CD4-positive, alpha-beta T cell treated with Interleukin-15 for 4 hours (primary cell): ENCODE measurements around the gene ZPR1.
"Not testable (repeated sequence)": the region's sequence is repeated elsewhere in the genome, so short reads cannot be mapped to it uniquely, and the experiment has no call there.

Experiments used
- DNase-seq: peaks from one replicate; pipeline ENCODE4 v3.0.0-alpha.2; 2020; ENCODE audit warnings: low spot score

Gene ZPR1

GRCh38 chr11:116823031-116823843 lies 35.4 kb upstream of the ZPR1 start, which contains the start of gene APOA4:
Gene APOA4 (minus strand): TSS chr11:116823304. CDS start chr11:116823191, 113 bp downstream.
- no peak for DNase-seq

DNA sequence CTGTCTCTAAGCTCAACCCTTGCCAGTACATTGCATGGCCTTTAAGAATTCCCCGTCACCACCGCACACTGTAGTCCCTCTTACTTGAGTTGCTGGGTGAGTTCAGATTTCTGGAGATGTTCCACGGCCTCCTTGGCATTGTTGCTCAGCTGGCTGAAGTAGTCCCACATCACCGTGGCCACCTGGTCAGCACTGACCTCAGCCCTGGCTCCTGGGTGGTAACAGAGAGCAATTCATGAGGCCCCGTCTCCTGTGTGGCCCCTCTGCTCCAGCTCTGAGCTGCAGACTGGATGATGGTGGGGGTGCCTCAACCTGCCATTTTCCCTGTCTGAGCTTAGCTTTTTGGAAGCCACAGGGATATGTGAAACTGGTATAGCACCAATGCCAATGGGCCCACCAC lies 34.8 kb upstream of the ZPR1 start:
- DNase-seq = no peak

GRCh38 chr11:116821050-116821918 lies 33.5 kb upstream of the ZPR1 start:
- DNase-seq = no peak

- DNase-seq = no peak
Measured at GRCh38 chr11:116819049-116819448, 31.2 kb upstream of the ZPR1 start.

DNA sequence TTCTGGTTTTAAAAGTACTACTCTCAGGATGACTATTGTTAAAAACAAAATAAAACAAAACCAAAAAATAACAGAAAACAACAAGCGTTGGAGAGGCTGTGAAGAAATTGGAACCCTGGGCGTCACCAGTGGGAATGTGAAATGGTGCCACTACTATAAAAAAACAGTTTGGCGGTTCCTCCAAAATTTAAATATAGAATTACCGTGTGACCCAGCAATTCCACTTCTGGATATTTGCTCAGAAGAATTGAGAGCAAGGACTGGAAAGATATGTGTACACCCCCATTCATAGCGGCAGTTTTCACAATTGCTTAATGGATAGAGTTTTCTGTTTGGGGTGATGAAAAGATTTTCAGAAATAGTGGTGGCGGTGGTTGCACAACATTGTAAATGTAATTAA lies 26.7 kb upstream of the ZPR1 start:
- no peak for DNase-seq

DNA sequence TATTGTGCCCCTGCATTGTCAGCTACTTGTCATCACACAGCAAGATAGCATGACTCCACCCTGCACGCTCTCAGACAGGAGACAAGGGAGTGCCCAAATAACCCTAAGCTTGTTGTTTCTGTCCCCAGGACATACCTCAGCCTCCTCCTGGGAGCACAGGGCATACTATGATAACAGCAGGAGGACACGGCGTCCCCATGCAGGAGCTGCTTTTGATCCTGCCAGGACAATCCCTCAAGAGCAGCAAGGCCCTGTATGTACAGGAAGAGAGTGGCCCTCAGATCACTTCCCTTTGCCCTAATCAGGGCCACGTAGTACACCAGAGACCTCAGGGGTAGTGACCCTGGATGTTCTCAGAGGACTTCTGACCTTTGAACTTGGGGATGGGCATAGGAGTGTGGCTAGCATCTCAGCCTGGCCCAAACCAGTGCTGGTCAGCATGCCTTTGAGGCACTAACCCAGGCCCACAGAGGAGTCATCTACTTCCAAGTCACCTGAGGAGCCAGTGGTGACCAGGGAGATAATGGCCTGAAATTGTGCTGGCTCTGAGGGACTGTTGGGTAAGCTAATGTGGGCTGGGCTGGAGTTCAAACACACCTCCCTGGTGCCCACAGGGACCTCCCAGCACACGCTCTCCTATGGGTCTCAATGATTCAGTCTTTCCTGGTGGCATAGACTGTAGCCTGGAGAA lies 26.1 kb upstream of the ZPR1 start:
- DNase-seq = no peak

DNA sequence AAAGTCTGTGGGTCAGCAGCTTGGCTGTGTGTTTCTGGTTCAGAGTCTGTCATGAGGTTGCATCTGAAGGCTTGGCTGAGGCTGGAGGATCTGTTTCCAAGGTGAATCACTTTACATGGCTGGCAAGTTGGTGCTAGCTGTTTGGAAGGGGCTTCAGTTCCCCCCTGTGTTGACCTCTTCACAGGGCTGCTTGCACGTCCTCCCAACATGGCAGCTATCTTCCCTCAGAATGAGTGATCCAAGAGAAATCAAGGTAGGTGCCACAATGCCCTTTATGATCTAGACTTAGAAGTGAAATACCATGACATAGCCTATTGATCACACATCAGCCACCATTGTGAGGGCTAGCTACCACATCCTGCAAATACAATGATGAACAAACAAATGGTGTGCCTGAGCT lies 25.3 kb upstream of the ZPR1 start:
- DNase-seq = no peak

- DNase-seq = no peak
Measured at GRCh38 chr11:116812109-116812508, 24.3 kb upstream of the ZPR1 start.

DNA sequence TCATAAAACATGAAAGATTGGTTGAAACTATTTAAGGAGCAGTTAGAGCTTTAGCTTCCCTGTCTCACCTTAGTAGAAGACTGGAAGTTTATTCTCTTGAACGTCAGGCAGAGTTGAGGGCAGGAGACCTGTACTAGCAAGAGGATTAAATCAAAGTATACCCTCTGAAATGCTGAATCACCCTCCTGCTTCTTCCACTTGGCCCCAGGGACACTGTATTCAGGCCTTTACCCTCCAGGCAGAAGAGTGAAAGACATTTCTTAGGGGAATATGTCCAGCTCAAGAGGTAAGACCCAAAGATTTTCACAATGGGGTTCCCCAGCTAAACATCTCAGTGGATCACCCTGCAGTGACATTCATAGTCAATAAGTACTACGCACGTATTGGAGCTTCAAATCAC lies 23.4 kb upstream of the ZPR1 start:
- no peak for DNase-seq

DNA sequence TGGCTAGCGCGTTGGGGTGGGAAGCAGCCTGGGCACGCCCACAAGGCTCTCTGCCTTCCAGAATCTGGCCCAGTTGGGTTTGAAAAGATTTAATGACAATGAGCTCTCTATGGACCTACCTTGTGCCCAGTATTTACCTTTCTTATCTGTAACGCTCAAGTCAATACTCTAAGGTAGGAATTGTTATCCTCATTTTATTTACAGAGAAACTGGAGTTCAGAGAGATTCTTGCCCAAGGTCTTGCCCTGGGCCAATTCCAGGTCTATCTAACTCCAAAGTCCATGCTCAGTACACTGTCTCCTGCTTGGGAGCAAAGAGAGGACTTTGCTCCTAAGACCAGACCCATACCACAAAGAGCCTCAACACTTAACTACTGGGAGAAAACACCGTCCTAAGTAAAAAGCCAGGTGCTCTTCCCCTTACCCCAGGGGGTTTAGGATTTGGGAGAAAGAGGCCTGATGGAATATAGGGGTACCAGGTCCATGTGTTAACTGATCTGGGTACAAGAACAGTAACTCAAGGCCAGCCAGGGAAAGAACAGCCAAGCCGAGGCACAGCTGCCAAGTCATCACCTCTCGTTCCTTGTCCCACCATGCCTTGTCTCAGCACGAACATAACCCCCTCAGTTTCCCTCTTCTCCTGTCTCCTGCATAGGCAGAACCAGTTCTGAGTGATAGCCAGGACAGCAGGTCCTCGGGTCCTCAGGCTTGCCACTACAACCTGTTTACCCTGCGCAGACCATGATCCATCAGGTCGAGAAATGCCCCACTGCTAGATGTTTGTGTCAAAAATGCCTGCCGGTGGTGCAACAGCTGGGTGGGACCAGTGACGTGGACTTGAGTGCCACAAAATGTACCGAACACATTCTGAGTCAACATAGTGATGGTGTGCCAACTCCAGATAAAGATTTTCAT lies 20.7 kb upstream of the ZPR1 start:
- no peak for DNase-seq

- no peak for DNase-seq
Measured at GRCh38 chr11:116807601-116808261, 19.9 kb upstream of the ZPR1 start.

DNA sequence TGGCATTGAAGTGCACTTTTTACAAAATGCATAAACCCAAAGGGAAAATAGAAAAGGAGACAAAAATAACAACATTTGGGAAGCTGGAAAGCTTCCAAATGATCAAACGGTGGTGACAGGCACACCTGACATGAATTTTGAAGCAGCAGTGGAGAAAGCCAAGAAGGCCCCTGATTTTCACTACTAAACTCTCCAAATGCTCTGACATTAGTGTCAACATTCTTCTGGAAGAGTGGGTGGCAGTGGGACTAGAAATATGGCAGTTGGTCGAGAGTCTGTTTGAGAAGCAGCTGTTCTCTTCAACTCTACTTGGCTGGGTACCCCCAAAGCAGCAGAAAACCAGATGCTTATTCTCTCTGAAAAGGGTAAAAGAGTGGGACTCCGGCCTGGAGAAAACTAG lies 16.2 kb upstream of the ZPR1 start:
- no peak for DNase-seq

DNA sequence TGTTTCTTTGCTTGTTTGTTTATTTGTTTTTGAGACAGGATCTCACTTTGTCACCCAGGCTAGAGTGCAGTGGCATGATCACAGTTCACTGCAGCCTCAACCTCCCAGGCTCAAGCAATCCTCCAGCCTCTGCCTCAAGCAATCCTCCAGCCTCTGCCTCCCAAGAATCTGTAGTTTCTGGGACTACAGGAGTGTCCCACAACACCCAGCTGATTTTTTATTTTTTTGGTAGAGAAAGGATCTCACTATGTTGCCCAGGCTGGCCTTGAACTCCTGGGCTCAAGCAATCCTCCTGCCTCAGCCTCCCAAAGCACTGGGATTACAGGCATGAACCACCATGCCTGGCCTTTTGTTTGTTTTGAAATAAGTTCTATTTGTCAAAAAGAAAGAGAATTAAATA lies 13.8 kb upstream of the ZPR1 start:
- DNase-seq = not testable (repeated sequence)

DNA sequence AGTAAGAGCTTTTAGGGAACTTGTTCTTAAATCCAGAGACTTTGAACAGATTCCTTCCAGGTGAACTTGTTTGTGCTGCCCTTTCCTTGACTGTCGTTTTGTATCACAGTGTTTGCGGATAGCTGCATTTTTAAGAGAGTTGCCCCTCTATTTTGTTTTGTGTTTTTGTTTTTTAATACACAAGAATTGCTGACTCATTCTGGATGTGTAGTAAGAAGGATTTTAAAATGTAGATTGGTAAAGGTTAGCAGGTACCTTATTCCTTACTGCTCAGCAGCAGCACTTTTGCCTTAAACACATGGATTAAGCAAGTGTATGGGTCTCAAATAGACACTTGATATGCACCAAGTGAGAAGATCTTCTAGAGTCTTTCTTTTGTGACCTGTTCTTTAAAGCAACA lies 12.8 kb upstream of the ZPR1 start:
- DNase-seq = no peak

GRCh38 chr11:116798368-116798767 lies 10.5 kb upstream of the ZPR1 start:
- DNase-seq = no peak

GRCh38 chr11:116797816-116798215 lies 10.0 kb upstream of the ZPR1 start:
- no peak for DNase-seq

DNA sequence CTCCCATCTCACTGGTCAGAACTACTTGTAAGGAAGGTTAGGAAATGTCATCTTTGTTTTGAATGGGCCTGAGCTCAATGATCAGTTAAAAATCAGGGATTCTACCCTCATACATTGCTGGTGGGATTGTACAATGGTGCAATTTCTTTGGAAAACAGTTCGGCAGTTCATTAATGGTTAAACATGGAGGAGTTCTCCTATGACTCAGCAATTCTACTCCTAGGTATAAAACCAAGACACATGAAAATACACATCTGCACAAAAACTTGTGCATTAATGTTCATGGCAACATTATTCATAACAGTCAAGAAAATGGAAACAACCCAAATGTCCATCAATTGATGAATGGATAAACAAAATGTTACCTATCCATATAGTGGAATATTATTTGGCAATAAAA lies 8.7 kb upstream of the ZPR1 start:
- no peak for DNase-seq

DNA sequence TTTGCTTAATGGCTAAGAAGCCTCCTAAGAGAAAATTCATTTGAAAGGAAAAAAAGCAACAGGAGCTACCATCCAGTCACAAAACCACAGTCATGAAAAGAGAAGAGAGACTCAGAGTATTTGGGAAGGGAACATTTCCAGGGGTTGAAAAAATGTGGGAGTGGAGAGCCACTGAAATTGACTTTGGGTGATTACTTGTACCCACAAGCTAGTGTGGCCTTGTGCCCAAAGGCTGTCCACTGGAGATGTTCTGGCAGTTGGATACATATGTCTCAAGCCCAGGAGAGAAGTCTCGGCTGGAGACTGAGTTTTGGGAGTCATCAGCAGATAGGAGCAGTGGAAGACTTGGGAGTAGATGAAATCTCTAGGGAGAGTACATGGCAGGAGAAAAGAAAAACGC lies 7.0 kb upstream of the ZPR1 start:
- DNase-seq = no peak

- no peak for DNase-seq
Measured at GRCh38 chr11:116793772-116794097, 5.9 kb upstream of the ZPR1 start.

- no peak for DNase-seq
Measured at GRCh38 chr11:116792869-116793771, 5.3 kb upstream of the ZPR1 start.
